ENCODE data around the gene SPTB.

The SPTB gene

GRCh38 chr14:64723691-64724577 is 155.8 kb downstream of the SPTB start:
- no peaks in the 10 kb centered on the region for H3K36me3 ChIP-seq (ENCODE audit: insufficient read depth, low read length)
- peaks cover 8% of the 10 kb centered on the region for H3K4me1 ChIP-seq (ENCODE audit: insufficient read depth, low read length)
- no peak overlapping the region for H3K4me3 ChIP-seq (ENCODE audit: low read length)
- H3K9me3 ChIP-seq (ENCODE audit: low read length), result peaks cover under 1% of the 10 kb centered on the region
- H2AFZ ChIP-seq (ENCODE audit: low read depth, low read length), result no peak overlapping the region
- H3K27me3 ChIP-seq (ENCODE audit: insufficient read depth, low read length), result peaks cover 29% of the 10 kb centered on the region

- no peak overlapping the region for H2AFZ ChIP-seq (ENCODE audit: low read depth, low read length)
- H3K9me3 ChIP-seq (ENCODE audit: low read length), result peaks cover 5% of the 10 kb centered on the region
- H3K4me1 ChIP-seq (ENCODE audit: insufficient read depth, low read length), result peaks cover 8% of the 10 kb centered on the region
- no peaks in the 10 kb centered on the region for H3K36me3 ChIP-seq (ENCODE audit: insufficient read depth, low read length)
- H3K27me3 ChIP-seq (ENCODE audit: insufficient read depth, low read length), result peaks cover 24% of the 10 kb centered on the region
- H3K4me3 ChIP-seq (ENCODE audit: low read length), result no peak overlapping the region
Observed at GRCh38 chr14:64722842-64723447, 156.8 kb downstream of the SPTB start.

GRCh38 chr14:64721899-64722298 is 157.8 kb downstream of the SPTB start:
- peaks cover 23% of the 10 kb centered on the region for H3K27me3 ChIP-seq (ENCODE audit: insufficient read depth, low read length)
- no peaks in the 10 kb centered on the region for H3K36me3 ChIP-seq (ENCODE audit: insufficient read depth, low read length)
- H3K4me1 ChIP-seq (ENCODE audit: insufficient read depth, low read length), result peaks cover 8% of the 10 kb centered on the region
- peaks cover 5% of the 10 kb centered on the region for H3K9me3 ChIP-seq (ENCODE audit: low read length)
- H2AFZ ChIP-seq (ENCODE audit: low read depth, low read length), result no peak overlapping the region
- H3K4me3 ChIP-seq (ENCODE audit: low read length), result no peak overlapping the region

- Histone ChIP-seq H3K36me3 (ENCODE audit: insufficient read depth, low read length) (no peaks in the 10 kb centered on the region), H3K27me3 (ENCODE audit: insufficient read depth, low read length) (peaks cover 22% of the 10 kb centered on the region), H2AFZ (ENCODE audit: low read depth, low read length) (no peak overlapping the region), H3K4me3 (ENCODE audit: low read length) (no peak overlapping the region), H3K9me3 (ENCODE audit: low read length) (peaks cover 5% of the 10 kb centered on the region), H3K4me1 (ENCODE audit: insufficient read depth, low read length) (peaks cover 8% of the 10 kb centered on the region)
Observed at GRCh38 chr14:64721391-64721791, 158.3 kb downstream of the SPTB start.

- Histone ChIP-seq H3K36me3 (ENCODE audit: insufficient read depth, low read length) (no peaks in the 10 kb centered on the region), H3K4me3 (ENCODE audit: low read length) (no peak overlapping the region), H2AFZ (ENCODE audit: low read depth, low read length) (no peak overlapping the region), H3K4me1 (ENCODE audit: insufficient read depth, low read length) (peaks cover 3% of the 10 kb centered on the region), H3K9me3 (ENCODE audit: low read length) (peaks cover 5% of the 10 kb centered on the region), H3K27me3 (ENCODE audit: insufficient read depth, low read length) (peaks cover 20% of the 10 kb centered on the region)
Observed at GRCh38 chr14:64720131-64720576, 159.6 kb downstream of the SPTB start.

- H3K4me1 ChIP-seq (ENCODE audit: insufficient read depth, low read length), result no peaks in the 10 kb centered on the region
- H3K9me3 ChIP-seq (ENCODE audit: low read length), result peaks cover 7% of the 10 kb centered on the region
- H3K36me3 ChIP-seq (ENCODE audit: insufficient read depth, low read length), result no peaks in the 10 kb centered on the region
Observed at GRCh38 chr14:64719601-64720000, 160.1 kb downstream of the SPTB start.

GRCh38 chr14:64718762-64719161 is 160.9 kb downstream of the SPTB start:
- peaks cover 12% of the 10 kb centered on the region for H3K9me3 ChIP-seq (ENCODE audit: low read length)
- H3K4me3 ChIP-seq (ENCODE audit: low read length), result no peak overlapping the region
- no peak overlapping the region for H2AFZ ChIP-seq (ENCODE audit: low read depth, low read length)
- peaks cover 20% of the 10 kb centered on the region for H3K27me3 ChIP-seq (ENCODE audit: insufficient read depth, low read length)
- H3K4me1 ChIP-seq (ENCODE audit: insufficient read depth, low read length), result no peaks in the 10 kb centered on the region
- no peaks in the 10 kb centered on the region for H3K36me3 ChIP-seq (ENCODE audit: insufficient read depth, low read length)

More at GRCh38 chr14:64719601-64720000, 160.1 kb downstream of the SPTB start:
- Histone ChIP-seq H2AFZ (ENCODE audit: low read depth, low read length) (no peak overlapping the region), H3K27me3 (ENCODE audit: insufficient read depth, low read length) (peaks cover 20% of the 10 kb centered on the region), H3K4me3 (ENCODE audit: low read length) (no peak overlapping the region)

GRCh38 chr14:64717870-64718269 is 161.8 kb downstream of the SPTB start:
- H3K27me3 ChIP-seq (ENCODE audit: insufficient read depth, low read length), result peaks cover 17% of the 10 kb centered on the region
- H3K4me1 ChIP-seq (ENCODE audit: insufficient read depth, low read length), result no peaks in the 10 kb centered on the region
- no peaks in the 10 kb centered on the region for H3K36me3 ChIP-seq (ENCODE audit: insufficient read depth, low read length)
- no peak overlapping the region for H2AFZ ChIP-seq (ENCODE audit: low read depth, low read length)
- peaks cover 12% of the 10 kb centered on the region for H3K9me3 ChIP-seq (ENCODE audit: low read length)
- no peak overlapping the region for H3K4me3 ChIP-seq (ENCODE audit: low read length)

GRCh38 chr14:64715628-64716412 is 163.9 kb downstream of the SPTB start:
- Histone ChIP-seq H2AFZ (ENCODE audit: low read depth, low read length) (no peak overlapping the region), H3K9me3 (ENCODE audit: low read length) (peaks cover 12% of the 10 kb centered on the region), H3K4me1 (ENCODE audit: insufficient read depth, low read length) (no peaks in the 10 kb centered on the region), H3K36me3 (ENCODE audit: insufficient read depth, low read length) (no peaks in the 10 kb centered on the region), H3K4me3 (ENCODE audit: low read length) (no peak overlapping the region), H3K27me3 (ENCODE audit: insufficient read depth, low read length) (peaks cover 4% of the 10 kb centered on the region)

- Histone ChIP-seq H3K4me1 (ENCODE audit: insufficient read depth, low read length) (no peaks in the 10 kb centered on the region), H3K4me3 (ENCODE audit: low read length) (no peak overlapping the region), H3K36me3 (ENCODE audit: insufficient read depth, low read length) (no peaks in the 10 kb centered on the region), H2AFZ (ENCODE audit: low read depth, low read length) (no peak overlapping the region), H3K9me3 (ENCODE audit: low read length) (peaks cover 12% of the 10 kb centered on the region), H3K27me3 (ENCODE audit: insufficient read depth, low read length) (peaks cover 3% of the 10 kb centered on the region)
Observed at GRCh38 chr14:64715146-64715627, 164.5 kb downstream of the SPTB start.

GRCh38 chr14:64714432-64715025 is 165.2 kb downstream of the SPTB start:
- Histone ChIP-seq H3K27me3 (ENCODE audit: insufficient read depth, low read length) (no peaks in the 10 kb centered on the region), H3K4me1 (ENCODE audit: insufficient read depth, low read length) (no peaks in the 10 kb centered on the region), H3K4me3 (ENCODE audit: low read length) (no peak overlapping the region), H3K9me3 (ENCODE audit: low read length) (peaks cover 12% of the 10 kb centered on the region), H3K36me3 (ENCODE audit: insufficient read depth, low read length) (no peaks in the 10 kb centered on the region), H2AFZ (ENCODE audit: low read depth, low read length) (no peak overlapping the region)

- no peak overlapping the region for H2AFZ ChIP-seq (ENCODE audit: low read depth, low read length)
- H3K4me1 ChIP-seq (ENCODE audit: insufficient read depth, low read length), result no peaks in the 10 kb centered on the region
- H3K36me3 ChIP-seq (ENCODE audit: insufficient read depth, low read length), result no peaks in the 10 kb centered on the region
- H3K9me3 ChIP-seq (ENCODE audit: low read length), result peaks cover 9% of the 10 kb centered on the region
- H3K4me3 ChIP-seq (ENCODE audit: low read length), result no peak overlapping the region
- H3K27me3 ChIP-seq (ENCODE audit: insufficient read depth, low read length), result no peaks in the 10 kb centered on the region
Observed at GRCh38 chr14:64713677-64714076, 166.0 kb downstream of the SPTB start.

Data from neuron (in vitro differentiated cells).